VCaP (cell line): ENCODE data around the gene BLNK.

ENCODE experiments used
- H3K27ac ChIP-seq: fragments of 450-650 bp; 2 replicates; pipeline ENCODE4 v1.5.1; 2017
- TF ChIP-seq, protein P1 (sequence below): fragments of 450-650 bp; conservative IDR thresholded peaks from 2 replicates; pipeline ENCODE4 v1.5.1; 2017; ENCODE audit warnings: mild to moderate bottlenecking, moderate library complexity

The BLNK gene

GRCh38 chr10:96236090-96236478 lies 35.3 kb downstream of the BLNK start:
- TF ChIP-seq, protein P1, sequence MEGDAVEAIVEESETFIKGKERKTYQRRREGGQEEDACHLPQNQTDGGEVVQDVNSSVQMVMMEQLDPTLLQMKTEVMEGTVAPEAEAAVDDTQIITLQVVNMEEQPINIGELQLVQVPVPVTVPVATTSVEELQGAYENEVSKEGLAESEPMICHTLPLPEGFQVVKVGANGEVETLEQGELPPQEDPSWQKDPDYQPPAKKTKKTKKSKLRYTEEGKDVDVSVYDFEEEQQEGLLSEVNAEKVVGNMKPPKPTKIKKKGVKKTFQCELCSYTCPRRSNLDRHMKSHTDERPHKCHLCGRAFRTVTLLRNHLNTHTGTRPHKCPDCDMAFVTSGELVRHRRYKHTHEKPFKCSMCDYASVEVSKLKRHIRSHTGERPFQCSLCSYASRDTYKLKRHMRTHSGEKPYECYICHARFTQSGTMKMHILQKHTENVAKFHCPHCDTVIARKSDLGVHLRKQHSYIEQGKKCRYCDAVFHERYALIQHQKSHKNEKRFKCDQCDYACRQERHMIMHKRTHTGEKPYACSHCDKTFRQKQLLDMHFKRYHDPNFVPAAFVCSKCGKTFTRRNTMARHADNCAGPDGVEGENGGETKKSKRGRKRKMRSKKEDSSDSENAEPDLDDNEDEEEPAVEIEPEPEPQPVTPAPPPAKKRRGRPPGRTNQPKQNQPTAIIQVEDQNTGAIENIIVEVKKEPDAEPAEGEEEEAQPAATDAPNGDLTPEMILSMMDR = no peak
- no peak overlapping the region for H3K27ac ChIP-seq

DNA sequence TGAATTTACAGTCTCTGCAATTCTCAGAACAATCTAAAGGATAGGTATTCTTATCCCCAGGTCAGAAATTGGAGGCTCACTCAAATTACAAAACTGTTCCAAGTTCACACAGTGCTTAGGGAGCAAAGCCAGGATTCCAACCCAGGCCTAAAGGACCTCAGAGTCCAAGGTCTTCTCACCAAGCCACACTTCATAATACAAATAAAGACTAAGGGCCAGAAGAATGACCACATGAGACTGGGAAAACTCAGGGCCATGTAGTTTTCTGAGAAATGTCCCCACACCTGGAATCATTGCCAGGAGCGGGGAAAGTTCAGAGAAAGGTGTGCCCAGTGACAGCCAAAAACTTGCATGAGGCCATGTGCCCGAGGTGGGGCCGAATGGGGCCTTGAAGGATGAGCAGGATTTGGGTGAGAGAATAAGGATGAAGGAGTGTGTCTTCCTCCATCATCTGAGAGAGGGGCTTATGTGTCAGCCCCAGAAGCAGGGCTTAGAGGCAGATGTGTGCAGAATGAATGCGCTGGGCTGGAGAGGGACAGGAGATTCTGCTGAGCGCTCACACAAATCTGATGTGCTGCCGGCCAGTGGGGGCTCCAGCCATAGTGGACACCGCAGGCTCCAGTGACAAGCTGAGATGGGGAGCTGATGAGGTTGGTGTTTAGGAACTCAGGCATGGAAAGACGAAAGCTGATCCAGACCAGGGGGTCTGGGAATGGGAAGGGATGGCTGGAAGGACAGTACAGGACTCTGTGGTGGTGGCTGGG lies 35.9 kb downstream of the BLNK start:
- TF ChIP-seq, protein P1 = no peak
- no peak overlapping the region for H3K27ac ChIP-seq

DNA sequence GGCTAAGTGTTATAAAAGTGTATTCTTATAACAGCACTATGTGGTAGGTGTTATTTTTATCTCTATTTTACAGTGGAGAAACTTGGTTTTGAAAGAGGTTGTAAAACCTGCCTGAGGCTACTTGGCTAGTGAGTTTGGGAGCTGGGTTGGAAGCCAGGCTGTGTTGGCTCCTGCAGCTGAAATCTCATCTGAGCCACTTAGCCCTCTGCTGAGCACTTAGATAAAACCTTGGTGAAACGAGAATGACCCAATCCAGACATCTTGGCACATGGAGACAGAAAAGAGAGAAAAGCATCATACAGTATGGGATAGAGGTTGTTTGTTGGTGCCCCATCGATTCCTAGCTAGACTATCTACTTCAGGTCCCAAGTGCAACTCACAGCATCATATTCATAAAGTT lies 37.4 kb downstream of the BLNK start:
- TF ChIP-seq, protein P1 = no peak

GRCh38 chr10:96230527-96230926 lies 40.8 kb downstream of the BLNK start:
- H3K27ac ChIP-seq = no peak overlapping the region
- TF ChIP-seq, protein P1 = no peak

More for the DNA sequence above, 37.4 kb downstream of the BLNK start:
- no peak overlapping the region for H3K27ac ChIP-seq

- TF ChIP-seq, protein P1 = peak; percentile 94
These were observed 41.8 kb downstream of the BLNK start for GRCh38 chr10:96229568-96230030.

GRCh38 chr10:96228408-96228994 lies 42.9 kb downstream of the BLNK start:
- no peak overlapping the region for H3K27ac ChIP-seq
- TF ChIP-seq, protein P1 = no peak

More at GRCh38 chr10:96229568-96230030, 41.8 kb downstream of the BLNK start:
- no peak overlapping the region for H3K27ac ChIP-seq

- H3K27ac ChIP-seq = no peak overlapping the region
These were observed 44.2 kb downstream of the BLNK start for GRCh38 chr10:96227206-96227605.

More at GRCh38 chr10:96227206-96227605, 44.2 kb downstream of the BLNK start:
- TF ChIP-seq, protein P1 = no peak
